ENCODE measurements around the gene SIRPA. TPM values are rescaled to one million over a fixed set of nuclear protein-coding genes. Genes with fewer than 3 reads are reported as not detected.

The SIRPA gene
- total and polyA plus RNA-seq, 2 experiments from 2014 or later: 16.0 to 18.6 TPM

DNA sequence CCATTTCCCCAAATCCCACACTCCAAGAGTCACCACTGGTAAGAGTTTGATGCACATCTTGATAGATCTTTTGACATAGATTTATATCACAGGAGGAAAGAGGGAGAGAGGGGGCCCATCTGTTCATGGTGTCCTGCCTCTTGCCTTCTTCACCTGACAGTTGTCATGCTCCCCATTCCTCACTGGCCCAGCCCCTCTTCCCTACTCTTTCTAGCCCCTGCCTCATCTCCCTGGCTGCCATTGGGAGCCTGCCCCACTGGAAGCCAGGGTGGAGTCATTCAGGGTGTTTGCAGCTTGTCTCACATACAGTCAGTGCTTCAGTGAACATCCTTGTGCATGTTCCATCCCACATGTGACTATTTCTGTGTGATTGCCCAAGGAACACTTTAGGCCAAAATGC is 27.6 kb downstream of the SIRPA start:
- no peak overlapping the region for H3K27ac ChIP-seq
- H3K36me3 ChIP-seq (replicated peaks; ENCODE audit: insufficient read depth, low read depth): no peaks in the 10 kb centered on the region

DNA sequence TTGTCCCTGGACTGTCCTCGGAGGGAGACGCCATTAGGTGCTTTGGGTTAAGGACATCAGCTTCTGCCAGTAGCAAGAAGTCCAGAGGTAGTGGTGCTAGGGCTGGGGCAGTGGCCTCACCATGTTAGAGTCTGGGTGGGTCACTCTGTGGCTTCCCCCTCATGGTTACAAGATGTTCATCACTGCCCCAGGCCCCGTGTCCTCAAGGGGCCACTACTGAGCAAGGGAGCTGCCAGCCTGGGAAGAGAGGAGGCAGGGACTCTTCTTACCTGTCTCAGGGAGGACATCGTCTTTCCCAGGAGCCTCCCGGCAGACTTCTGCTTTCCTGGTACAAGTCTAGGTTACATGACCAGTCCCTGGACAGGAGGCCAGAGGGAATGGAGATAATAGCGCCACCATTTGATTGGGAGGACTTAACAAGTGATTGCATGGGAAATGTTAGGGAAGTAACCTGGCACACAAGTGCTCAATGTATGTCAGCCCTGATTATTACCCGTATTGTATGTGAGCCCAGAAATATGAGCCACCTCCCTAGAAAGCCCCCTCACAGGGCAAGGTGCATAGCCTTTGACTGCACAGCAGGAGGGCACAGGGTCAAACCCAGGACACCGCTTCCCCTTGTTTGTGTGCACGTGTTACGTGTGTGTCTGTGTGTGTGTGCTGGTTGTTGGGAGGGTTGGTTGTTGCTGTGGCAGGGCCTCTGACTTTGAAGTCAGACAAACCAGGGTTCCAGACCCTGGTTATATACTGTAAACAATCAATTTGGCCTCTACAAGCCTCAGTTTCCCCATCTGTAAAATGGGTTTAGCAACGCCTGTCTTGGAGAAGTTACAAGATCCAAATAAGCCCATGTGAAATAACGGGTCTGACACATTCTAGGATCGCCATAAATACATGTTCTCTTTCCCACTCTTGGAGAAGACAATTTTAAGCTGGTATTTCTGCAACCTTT is 30.0 kb downstream of the SIRPA start:
- TF ChIP-seq EZH2phosphoT487 (IDR thresholded peaks at IDR 0.05; ENCODE audit: low read depth, severe bottlenecking, unreplicated experiment) (no peak), EZH2 (IDR thresholded peaks at IDR 0.05; ENCODE audit: borderline replicate concordance) (no peak)
- Histone ChIP-seq H4K20me1 (ENCODE audit: insufficient read depth, poor library complexity, severe bottlenecking) (no peaks in the 10 kb centered on the region), H3K79me2 (no peaks in the 10 kb centered on the region), H3K4me2 (no peak overlapping the region), H3K9me3 (ENCODE audit: low read depth) (no peaks in the 10 kb centered on the region), H2AFZ (no peak overlapping the region), H3K27me3 (no peaks in the 10 kb centered on the region), H3K27ac (no peak overlapping the region), H3K9me2 (replicated peaks; ENCODE audit: insufficient read depth) (no peaks in the 10 kb centered on the region), H3K4me1 (ENCODE audit: insufficient read depth) (peaks cover 6% of the 10 kb centered on the region), H3K4me3 (no peak overlapping the region), H3K36me3 (replicated peaks; ENCODE audit: insufficient read depth, low read depth) (no peaks in the 10 kb centered on the region)
- 94% methylated on average over 13 of the region's 13 CpGs for WGBS (ENCODE audit: low lambda C conversion rate, missing lambda C conversion rate)
- no peak for DNase-seq (ENCODE audit: low spot score)

More for the DNA sequence above, 27.6 kb downstream of the SIRPA start:
- H4K20me1 ChIP-seq (ENCODE audit: insufficient read depth, poor library complexity, severe bottlenecking): no peaks in the 10 kb centered on the region
- TF ChIP-seq EZH2 (IDR thresholded peaks at IDR 0.05; ENCODE audit: borderline replicate concordance) (no peak), EZH2phosphoT487 (IDR thresholded peaks at IDR 0.05; ENCODE audit: low read depth, severe bottlenecking, unreplicated experiment) (no peak)
- TF ChIP-seq, protein P1, sequence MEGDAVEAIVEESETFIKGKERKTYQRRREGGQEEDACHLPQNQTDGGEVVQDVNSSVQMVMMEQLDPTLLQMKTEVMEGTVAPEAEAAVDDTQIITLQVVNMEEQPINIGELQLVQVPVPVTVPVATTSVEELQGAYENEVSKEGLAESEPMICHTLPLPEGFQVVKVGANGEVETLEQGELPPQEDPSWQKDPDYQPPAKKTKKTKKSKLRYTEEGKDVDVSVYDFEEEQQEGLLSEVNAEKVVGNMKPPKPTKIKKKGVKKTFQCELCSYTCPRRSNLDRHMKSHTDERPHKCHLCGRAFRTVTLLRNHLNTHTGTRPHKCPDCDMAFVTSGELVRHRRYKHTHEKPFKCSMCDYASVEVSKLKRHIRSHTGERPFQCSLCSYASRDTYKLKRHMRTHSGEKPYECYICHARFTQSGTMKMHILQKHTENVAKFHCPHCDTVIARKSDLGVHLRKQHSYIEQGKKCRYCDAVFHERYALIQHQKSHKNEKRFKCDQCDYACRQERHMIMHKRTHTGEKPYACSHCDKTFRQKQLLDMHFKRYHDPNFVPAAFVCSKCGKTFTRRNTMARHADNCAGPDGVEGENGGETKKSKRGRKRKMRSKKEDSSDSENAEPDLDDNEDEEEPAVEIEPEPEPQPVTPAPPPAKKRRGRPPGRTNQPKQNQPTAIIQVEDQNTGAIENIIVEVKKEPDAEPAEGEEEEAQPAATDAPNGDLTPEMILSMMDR (IDR thresholded peaks at IDR 0.05; ENCODE audit: poor library complexity): no peak
- no peaks in the 10 kb centered on the region for H3K9me2 ChIP-seq (replicated peaks; ENCODE audit: insufficient read depth)
- no peak overlapping the region for H3K4me2 ChIP-seq
- H3K27me3 ChIP-seq: no peaks in the 10 kb centered on the region
- H3K9me3 ChIP-seq (ENCODE audit: low read depth): no peaks in the 10 kb centered on the region
- no peaks in the 10 kb centered on the region for H3K79me2 ChIP-seq
- no peak for DNase-seq (ENCODE audit: low spot score)
- no peak overlapping the region for H2AFZ ChIP-seq
- H3K4me3 ChIP-seq: no peak overlapping the region
- peaks cover 11% of the 10 kb centered on the region for H3K4me1 ChIP-seq (ENCODE audit: insufficient read depth)

DNA sequence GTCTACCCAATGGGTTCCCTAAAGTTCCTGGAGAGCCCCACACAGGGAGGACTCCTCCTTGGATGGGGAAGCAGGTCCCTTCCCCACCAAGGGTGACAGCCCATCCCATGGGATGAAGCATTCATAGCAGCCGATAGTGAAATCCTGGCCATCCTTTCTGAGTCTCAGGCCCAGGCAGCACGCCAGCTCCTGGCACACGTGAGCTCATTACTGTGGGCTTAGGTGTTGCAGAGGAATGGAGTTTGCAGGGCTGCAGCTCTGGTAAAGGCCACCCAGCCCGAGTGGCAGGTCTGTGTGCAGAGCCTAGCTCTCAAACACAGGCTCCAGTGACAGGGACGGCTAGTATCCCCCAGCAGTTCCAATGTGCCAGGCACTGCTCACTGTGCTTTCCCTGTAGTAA is 31.0 kb downstream of the SIRPA start:
- H3K36me3 ChIP-seq (replicated peaks; ENCODE audit: insufficient read depth, low read depth): no peaks in the 10 kb centered on the region
- H2AFZ ChIP-seq: no peak overlapping the region
- TF ChIP-seq EZH2 (IDR thresholded peaks at IDR 0.05; ENCODE audit: borderline replicate concordance) (no peak), EZH2phosphoT487 (IDR thresholded peaks at IDR 0.05; ENCODE audit: low read depth, severe bottlenecking, unreplicated experiment) (no peak)
- TF ChIP-seq, protein P1 (IDR thresholded peaks at IDR 0.05; ENCODE audit: poor library complexity): no peak

DNA sequence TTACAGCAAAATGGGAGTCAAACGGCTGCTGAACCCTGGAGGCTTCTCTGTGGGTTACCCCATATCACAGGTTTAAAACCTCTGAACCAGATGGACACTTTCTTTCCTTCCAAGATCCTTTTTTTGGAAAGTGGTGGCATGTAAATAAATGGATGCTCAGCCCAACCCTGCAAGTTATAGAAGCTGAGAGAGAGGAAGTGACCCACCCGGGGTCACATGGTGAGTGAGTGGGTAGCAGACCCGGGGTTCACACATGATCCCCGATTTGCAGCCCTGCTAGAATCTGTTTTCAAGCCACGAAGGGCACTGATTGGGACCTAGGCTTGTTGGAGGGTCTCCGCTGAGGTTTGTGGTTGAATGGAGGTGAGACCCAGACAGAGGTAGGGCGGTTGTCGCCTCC is 32.0 kb downstream of the SIRPA start:
- H3K4me3 ChIP-seq: no peak overlapping the region
- H3K9me3 ChIP-seq (ENCODE audit: low read depth): no peaks in the 10 kb centered on the region
- H2AFZ ChIP-seq: no peak overlapping the region
- TF ChIP-seq, protein P1 (IDR thresholded peaks at IDR 0.05; ENCODE audit: poor library complexity): no peak
- no peak for TF ChIP-seq EZH2phosphoT487 (IDR thresholded peaks at IDR 0.05; ENCODE audit: low read depth, severe bottlenecking, unreplicated experiment)
- no peaks in the 10 kb centered on the region for H3K36me3 ChIP-seq (replicated peaks; ENCODE audit: insufficient read depth, low read depth)
- H3K79me2 ChIP-seq: no peaks in the 10 kb centered on the region
- 88% methylated on average over 8 of the region's 8 CpGs for WGBS (ENCODE audit: low lambda C conversion rate, missing lambda C conversion rate)
- H4K20me1 ChIP-seq (ENCODE audit: insufficient read depth, poor library complexity, severe bottlenecking): no peaks in the 10 kb centered on the region
- H3K4me1 ChIP-seq (ENCODE audit: insufficient read depth): no peaks in the 10 kb centered on the region
- H3K27me3 ChIP-seq: no peaks in the 10 kb centered on the region
- no peak overlapping the region for H3K4me2 ChIP-seq
- DNase-seq (ENCODE audit: low spot score): no peak
- no peaks in the 10 kb centered on the region for H3K9me2 ChIP-seq (replicated peaks; ENCODE audit: insufficient read depth)
- H3K27ac ChIP-seq: no peak overlapping the region

More for the DNA sequence above, 31.0 kb downstream of the SIRPA start:
- Histone ChIP-seq H3K27ac (no peak overlapping the region), H3K4me1 (ENCODE audit: insufficient read depth) (no peaks in the 10 kb centered on the region), H3K9me3 (ENCODE audit: low read depth) (no peaks in the 10 kb centered on the region), H3K79me2 (no peaks in the 10 kb centered on the region), H3K27me3 (no peaks in the 10 kb centered on the region), H4K20me1 (ENCODE audit: insufficient read depth, poor library complexity, severe bottlenecking) (no peaks in the 10 kb centered on the region), H3K9me2 (replicated peaks; ENCODE audit: insufficient read depth) (no peaks in the 10 kb centered on the region), H3K4me3 (no peak overlapping the region), H3K4me2 (no peak overlapping the region)
- WGBS (ENCODE audit: low lambda C conversion rate, missing lambda C conversion rate): 96% methylated on average over 5 of the region's 5 CpGs
- no peak for DNase-seq (ENCODE audit: low spot score)
